Nephron progenitor cell (in vitro differentiated cells): ENCODE measurements around the gene ASMT.

Source experiments
- DNase-seq: peaks from one replicate; pipeline ENCODE4 v3.0.0; 2021
- H3K27ac Mint-ChIP-seq: 2 replicates; pipeline ENCODE4 v1.8.0; 2021; ENCODE audit warnings: mild to moderate bottlenecking, moderate library complexity, mixed read lengths
- H3K27me3 Mint-ChIP-seq: 2 replicates; pipeline ENCODE4 v1.8.0; 2021; ENCODE audit warnings: mild to moderate bottlenecking, low read depth, mixed read lengths; ENCODE audit not compliant: poor library complexity
- H3K36me3 Mint-ChIP-seq: 2 replicates; pipeline ENCODE4 v1.8.0; 2021; ENCODE audit warnings: low read depth, mixed read lengths
- H3K4me1 Mint-ChIP-seq: 2 replicates; pipeline ENCODE4 v1.8.0; 2021; ENCODE audit warnings: mixed read lengths
- H3K4me3 Mint-ChIP-seq: 2 replicates; pipeline ENCODE4 v1.8.0; 2021; ENCODE audit warnings: mild to moderate bottlenecking, moderate library complexity, mixed read lengths
- H3K9me3 Mint-ChIP-seq: 2 replicates; pipeline ENCODE4 v1.8.0; 2021; ENCODE audit warnings: mild to moderate bottlenecking, moderate library complexity, mixed read lengths
- TF ChIP-seq, protein P1 (sequence below): fragments of 200-600 bp; sonication (generic); IDR thresholded peaks from 2 replicates; pipeline ENCODE4 v1.5.0; 2021; ENCODE audit warnings: antibody characterized with exemption

Gene ASMT

DNA sequence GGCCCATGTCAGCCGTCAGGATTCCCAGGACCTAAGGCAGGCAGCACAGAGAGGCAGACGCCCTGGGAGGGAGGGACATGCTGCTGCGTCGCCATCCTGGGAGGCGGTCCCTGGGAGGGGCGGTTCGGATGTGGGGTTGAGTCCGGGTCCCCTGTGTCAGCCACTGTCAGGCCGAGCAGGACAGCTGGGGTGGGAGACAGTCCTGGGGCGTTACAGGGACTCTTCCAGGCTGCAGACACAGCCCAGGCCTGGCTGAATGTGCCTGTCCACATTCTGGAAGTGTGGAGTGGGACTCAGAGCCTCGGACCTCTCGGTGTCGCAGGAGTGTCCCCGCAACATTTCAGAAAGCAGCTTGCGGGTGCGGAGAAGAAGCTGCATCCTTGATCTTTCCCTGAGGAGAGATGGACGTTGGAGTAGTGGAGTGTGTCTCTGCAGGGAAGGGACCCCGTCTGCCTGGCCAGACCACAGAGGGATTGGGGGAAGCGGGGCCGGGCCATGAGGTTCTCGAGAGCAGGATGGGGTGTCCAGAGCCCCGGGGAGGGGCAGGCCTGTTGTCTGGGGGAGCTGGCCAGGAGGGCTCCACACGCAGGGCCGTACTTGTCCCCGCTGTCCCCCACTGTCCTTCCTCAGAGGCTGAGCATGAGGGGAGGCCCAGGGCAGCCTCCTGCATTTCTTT, 17.4 kb upstream of the ASMT start:
- Mint-ChIP-seq H3K4me1 (peaks cover 23% of the 10 kb centered on the region), H3K9me3 (no peaks in the 10 kb centered on the region), H3K27ac (peak overlapping the region; percentile 91), H3K4me3 (no peak overlapping the region), H3K27me3 (no peaks in the 10 kb centered on the region), H3K36me3 (peaks cover 58% of the 10 kb centered on the region)
- TF ChIP-seq, protein P1, sequence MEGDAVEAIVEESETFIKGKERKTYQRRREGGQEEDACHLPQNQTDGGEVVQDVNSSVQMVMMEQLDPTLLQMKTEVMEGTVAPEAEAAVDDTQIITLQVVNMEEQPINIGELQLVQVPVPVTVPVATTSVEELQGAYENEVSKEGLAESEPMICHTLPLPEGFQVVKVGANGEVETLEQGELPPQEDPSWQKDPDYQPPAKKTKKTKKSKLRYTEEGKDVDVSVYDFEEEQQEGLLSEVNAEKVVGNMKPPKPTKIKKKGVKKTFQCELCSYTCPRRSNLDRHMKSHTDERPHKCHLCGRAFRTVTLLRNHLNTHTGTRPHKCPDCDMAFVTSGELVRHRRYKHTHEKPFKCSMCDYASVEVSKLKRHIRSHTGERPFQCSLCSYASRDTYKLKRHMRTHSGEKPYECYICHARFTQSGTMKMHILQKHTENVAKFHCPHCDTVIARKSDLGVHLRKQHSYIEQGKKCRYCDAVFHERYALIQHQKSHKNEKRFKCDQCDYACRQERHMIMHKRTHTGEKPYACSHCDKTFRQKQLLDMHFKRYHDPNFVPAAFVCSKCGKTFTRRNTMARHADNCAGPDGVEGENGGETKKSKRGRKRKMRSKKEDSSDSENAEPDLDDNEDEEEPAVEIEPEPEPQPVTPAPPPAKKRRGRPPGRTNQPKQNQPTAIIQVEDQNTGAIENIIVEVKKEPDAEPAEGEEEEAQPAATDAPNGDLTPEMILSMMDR = no peak
- DNase-seq = no peak

DNA sequence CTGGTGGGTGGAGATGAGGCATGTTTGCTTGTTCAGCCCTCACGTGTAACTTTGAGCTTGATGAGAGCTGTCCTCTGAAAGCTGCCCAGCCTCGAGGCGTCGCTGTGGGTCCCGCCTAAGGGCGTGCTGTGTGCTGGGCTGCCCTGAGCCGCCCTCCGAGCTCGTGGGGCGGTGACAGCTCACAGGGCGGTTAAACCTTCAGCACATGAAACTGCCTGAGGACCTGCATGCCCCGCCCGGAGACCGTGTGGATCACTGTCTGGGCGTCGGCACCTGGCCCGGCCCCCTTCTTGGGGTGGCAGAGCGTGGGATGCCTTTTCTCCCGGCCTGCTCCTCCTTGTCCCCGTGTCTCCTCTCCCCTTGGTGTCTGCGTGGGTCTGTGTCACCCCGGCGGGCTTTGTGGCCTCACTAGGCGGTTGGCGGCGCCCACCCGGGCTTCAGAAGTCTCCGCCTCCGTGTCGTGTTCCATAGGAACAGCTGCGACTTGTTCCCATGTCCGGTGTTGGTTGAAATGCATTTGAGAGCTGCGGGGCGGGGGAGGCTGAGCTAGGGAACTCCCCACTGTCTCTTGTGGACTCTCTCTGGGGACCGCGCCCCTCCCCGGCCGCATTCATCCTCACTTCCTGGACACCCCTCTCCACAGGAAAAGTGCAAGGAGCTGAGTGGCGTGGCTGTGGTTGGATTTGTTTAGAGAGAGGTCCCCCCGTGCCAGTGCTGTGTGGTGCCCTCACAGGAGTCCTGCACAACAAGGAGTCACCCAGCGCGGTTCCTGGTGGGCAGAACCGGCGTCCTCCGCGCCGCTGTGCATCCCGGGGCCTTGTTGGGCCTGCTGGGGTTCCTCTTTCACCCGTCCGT, 16.6 kb upstream of the ASMT start:
- Mint-ChIP-seq H3K4me3 (no peak overlapping the region), H3K27ac (peak overlapping the region; percentile 94), H3K36me3 (peaks cover 65% of the 10 kb centered on the region), H3K4me1 (peaks cover 15% of the 10 kb centered on the region), H3K9me3 (no peaks in the 10 kb centered on the region), H3K27me3 (no peaks in the 10 kb centered on the region)
- TF ChIP-seq, protein P1 = no peak
- DNase-seq = no peak

DNA sequence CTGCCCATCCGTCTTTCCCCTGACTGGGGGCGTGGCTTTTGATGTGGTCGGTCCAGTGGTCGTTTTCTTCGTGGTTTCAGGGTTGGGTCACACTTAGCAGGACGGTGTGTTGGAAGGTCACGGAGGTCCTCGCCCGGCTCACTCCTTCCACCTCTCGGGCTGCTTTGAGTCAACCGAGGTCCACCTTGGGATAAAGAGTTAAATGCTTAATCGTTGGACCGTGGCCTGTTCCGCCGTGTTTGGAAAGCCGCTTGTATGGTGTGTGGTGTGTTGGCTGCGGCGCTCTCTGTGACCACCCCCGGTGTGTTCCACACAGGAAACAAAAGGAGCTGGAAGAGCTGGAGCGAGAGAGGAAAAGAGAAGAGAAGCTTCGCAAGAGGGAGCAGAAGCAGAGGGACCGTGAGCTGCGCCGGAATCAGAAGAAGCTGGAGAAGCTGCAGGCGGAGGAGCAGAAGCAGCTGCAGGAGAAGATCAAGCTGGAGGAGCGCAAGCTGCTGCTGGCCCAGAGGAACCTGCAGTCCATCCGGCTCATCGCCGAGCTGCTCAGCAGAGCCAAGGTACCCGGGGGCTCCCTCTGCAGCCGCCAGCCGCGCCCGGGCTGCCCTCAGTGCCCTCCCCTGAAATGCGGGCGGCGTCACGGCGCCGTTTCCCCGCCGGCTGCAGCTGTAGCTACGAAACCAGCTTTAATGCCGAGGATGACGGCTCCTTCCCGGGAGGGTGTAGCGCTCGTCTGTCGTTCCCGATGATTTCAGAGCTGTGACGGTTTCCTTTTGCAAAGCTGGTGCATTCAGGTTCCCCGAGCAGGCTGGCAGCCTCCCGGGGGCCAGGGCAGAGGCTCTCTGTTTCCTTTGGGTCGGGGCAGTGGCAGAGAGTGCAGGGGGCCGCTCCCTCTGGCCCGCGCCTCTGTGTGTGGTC, 15.7 kb upstream of the ASMT start:
- peaks cover 1% of the 10 kb centered on the region for H3K27me3 Mint-ChIP-seq
- H3K27ac Mint-ChIP-seq = peak overlapping the region; percentile 94
- DNase-seq = no peak
- peaks cover 11% of the 10 kb centered on the region for H3K4me1 Mint-ChIP-seq
- no peaks in the 10 kb centered on the region for H3K9me3 Mint-ChIP-seq
- no peak overlapping the region for H3K4me3 Mint-ChIP-seq
- peaks cover 65% of the 10 kb centered on the region for H3K36me3 Mint-ChIP-seq
- TF ChIP-seq, protein P1 = no peak

DNA sequence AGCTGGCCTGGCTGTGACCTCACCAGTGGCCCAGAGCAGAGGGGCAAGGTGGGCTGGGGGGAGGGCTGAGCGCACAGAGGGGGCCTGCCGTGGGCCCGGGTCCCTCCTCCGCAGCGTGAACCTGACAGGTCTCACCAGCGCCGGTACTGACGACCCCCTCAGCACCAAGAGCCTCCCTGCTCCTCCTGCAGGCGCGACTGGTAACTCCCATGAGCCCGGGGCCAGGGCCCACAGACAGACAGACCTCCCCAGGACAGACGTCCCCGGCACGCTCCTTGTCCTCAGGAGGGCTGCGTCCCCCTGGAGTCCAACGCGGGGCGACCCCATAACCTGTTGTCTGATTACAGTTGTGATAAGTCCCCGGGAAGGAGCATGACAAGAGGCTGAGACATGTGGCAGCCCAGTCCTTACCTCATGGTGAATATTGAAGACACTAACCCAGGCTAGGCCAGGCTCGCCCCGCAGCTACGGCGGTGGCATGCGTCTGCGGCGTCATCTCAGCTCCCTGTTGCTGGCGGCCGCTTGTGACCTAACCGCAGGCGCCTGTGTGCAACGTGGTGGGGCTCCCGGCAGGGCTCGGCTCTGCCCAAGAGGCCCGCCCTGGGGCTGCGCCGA, 15.0 kb upstream of the ASMT start:
- no peak overlapping the region for H3K4me3 Mint-ChIP-seq
- no peak overlapping the region for H3K27ac Mint-ChIP-seq
- no peak for DNase-seq
- TF ChIP-seq, protein P1 = no peak
- peaks cover 11% of the 10 kb centered on the region for H3K4me1 Mint-ChIP-seq
- H3K27me3 Mint-ChIP-seq = peaks cover 2% of the 10 kb centered on the region
- H3K36me3 Mint-ChIP-seq = peaks cover 69% of the 10 kb centered on the region
- H3K9me3 Mint-ChIP-seq = no peaks in the 10 kb centered on the region

DNA sequence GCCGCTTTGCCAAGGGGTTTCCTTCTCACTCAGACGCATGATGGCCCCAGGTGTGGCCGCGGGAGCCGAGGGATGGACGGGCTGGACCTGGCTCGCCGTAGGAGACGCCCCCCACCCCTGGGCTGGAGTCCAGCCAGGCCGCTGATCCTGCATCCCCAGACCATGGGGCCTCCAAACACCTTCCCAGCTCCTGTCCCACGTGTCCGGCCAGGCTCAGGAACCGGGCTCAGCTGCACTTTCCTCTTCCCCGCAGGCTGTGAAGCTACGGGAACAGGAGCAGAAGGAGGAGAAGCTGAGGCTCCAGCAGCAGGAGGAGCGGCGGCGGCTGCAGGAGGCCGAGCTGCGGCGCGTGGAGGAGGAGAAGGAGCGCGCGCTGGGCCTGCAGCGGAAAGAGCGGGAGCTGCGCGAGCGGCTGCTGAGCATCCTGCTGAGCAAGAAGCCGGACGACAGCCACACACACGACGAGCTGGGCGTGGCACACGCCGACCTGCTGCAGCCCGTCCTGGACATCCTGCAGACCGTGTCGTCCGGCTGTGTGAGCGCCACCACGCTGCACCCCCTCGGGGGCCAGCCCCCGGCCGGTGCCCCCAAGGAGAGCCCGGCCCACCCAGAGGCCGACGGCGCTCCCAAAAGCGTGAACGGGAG, 14.3 kb upstream of the ASMT start:
- H3K36me3 Mint-ChIP-seq = peaks cover 68% of the 10 kb centered on the region
- H3K27ac Mint-ChIP-seq = no peak overlapping the region
- peaks cover 11% of the 10 kb centered on the region for H3K4me1 Mint-ChIP-seq
- TF ChIP-seq, protein P1 = no peak
- H3K4me3 Mint-ChIP-seq = no peak overlapping the region
- H3K9me3 Mint-ChIP-seq = no peaks in the 10 kb centered on the region
- DNase-seq = no peak
- H3K27me3 Mint-ChIP-seq = peaks cover 2% of the 10 kb centered on the region
